MM.1S (cell line): Measurements from ENCODE around the gene NUSAP1.

ENCODE experiments used
- CTCF ChIP-seq: fragments of 300-600 bp; sonication (generic); IDR thresholded peaks from 2 replicates; pipeline ENCODE4 v1.5.1; 2016; ENCODE audit warnings: antibody characterized with exemption, low read length, mixed read lengths
- EZH2 ChIP-seq: fragments of 300-600 bp; sonication (generic); optimal IDR thresholded peaks from 2 replicates; pipeline ENCODE3; 2017; ENCODE audit warnings: low read depth, mild to moderate bottlenecking, antibody characterized with exemption, low read length, mixed read lengths
- EZH2phosphoT487 ChIP-seq: fragments of 300-600 bp; sonication (generic); IDR thresholded peaks from 2 replicates; pipeline ENCODE4 v1.6.1; 2018; ENCODE audit warnings: antibody characterized with exemption, low read length

DNA sequence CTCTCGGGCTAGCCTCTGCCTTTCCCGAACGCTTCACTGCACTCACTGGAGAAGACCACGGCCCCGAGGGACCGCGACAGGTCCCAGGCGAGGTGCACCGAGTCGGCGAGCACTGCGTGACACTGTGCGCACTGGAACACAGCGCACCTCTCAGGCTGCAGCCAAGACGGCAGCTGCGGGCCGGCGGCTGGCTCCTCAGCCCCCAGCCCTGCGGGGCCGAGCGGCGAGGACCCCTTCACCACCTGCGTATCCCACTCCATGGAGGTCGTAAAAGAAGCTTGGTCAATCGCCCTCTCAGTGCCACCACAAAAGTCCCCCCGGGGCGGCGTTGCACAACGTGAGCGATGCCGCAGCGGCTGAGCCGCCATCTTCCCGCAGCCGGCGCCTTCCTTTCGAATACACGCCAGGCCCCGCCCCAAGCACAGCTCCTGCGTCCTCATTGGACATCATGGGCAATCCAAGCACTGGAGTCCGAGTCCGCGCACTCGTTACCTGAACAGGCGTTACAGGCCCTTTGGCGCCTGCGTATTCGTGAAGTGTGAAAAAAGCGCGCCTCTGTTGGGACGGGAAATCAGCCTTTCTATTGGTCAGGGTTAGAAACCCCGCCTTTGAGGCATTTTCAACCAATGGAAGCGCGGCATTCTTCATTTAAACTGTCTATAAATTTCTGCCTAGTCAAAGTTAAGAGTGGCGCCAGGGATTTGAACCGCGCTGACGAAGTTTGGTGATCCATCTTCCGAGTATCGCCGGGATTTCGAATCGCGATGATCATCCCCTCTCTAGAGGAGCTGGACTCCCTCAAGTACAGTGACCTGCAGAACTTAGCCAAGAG, at the start of gene NUSAP1, which contains the start of gene OIP5:
- TF ChIP-seq CTCF (peak; percentile 56), EZH2phosphoT487 (no peak), EZH2 (no peak)
